Measurements from ENCODE around the gene TYRP1.

Gene TYRP1

DNA sequence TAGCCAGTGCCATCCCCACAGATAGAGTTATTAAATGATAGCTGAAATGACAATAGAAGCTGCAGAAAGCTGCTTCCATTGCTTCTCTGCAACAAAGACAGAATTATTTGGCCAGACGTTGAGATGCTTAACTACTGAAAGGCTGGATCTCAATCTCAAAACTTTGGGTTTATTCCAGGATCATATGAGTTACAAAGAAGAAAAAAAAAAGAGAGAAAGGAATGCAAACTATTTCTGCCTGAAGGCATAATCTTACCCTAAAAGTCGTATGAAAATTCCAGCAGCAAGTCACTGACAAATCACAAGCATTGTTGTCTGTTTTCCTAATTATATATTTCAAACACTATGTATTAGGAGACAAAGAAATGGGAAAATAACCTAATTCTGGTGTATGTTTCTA, 12.8 kb upstream of the TYRP1 start:
- no peaks in the 10 kb centered on the region for H3F3A ChIP-seq (ENCODE audit: control insufficient read depth, insufficient read depth)
- H3K27me3 ChIP-seq (ENCODE audit: control insufficient read depth, low read length) = no peaks in the 10 kb centered on the region
- no peaks in the 10 kb centered on the region for H3K4me1 ChIP-seq (ENCODE audit: control insufficient read depth, low read length)
- H3K79me2 ChIP-seq (ENCODE audit: control insufficient read depth, low read length) = no peaks in the 10 kb centered on the region
- no peak overlapping the region for H3K27ac ChIP-seq (ENCODE audit: low read depth, low read length)
- H3K9me3 ChIP-seq (ENCODE audit: control insufficient read depth, insufficient read depth, low read length) = no peaks in the 10 kb centered on the region
- no peak overlapping the region for H3K4me2 ChIP-seq (ENCODE audit: low read length)
- no peak overlapping the region for H3K4me3 ChIP-seq (ENCODE audit: low read length)
- no peaks in the 10 kb centered on the region for H4K20me1 ChIP-seq (ENCODE audit: control insufficient read depth, insufficient read depth, low read depth, low read length)
- H3K36me3 ChIP-seq (ENCODE audit: control insufficient read depth, low read length) = no peaks in the 10 kb centered on the region
- H3K9me2 ChIP-seq (replicated peaks; ENCODE audit: control insufficient read depth, low read length) = no peaks in the 10 kb centered on the region
- no peak for TF ChIP-seq EZH2phosphoT487 (IDR thresholded peaks at IDR 0.05; ENCODE audit: borderline replicate concordance, low read length)
- TF ChIP-seq, protein P1, sequence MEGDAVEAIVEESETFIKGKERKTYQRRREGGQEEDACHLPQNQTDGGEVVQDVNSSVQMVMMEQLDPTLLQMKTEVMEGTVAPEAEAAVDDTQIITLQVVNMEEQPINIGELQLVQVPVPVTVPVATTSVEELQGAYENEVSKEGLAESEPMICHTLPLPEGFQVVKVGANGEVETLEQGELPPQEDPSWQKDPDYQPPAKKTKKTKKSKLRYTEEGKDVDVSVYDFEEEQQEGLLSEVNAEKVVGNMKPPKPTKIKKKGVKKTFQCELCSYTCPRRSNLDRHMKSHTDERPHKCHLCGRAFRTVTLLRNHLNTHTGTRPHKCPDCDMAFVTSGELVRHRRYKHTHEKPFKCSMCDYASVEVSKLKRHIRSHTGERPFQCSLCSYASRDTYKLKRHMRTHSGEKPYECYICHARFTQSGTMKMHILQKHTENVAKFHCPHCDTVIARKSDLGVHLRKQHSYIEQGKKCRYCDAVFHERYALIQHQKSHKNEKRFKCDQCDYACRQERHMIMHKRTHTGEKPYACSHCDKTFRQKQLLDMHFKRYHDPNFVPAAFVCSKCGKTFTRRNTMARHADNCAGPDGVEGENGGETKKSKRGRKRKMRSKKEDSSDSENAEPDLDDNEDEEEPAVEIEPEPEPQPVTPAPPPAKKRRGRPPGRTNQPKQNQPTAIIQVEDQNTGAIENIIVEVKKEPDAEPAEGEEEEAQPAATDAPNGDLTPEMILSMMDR (IDR thresholded peaks at IDR 0.05; ENCODE audit: low read depth, low read length, poor library complexity, severe bottlenecking) = no peak

DNA sequence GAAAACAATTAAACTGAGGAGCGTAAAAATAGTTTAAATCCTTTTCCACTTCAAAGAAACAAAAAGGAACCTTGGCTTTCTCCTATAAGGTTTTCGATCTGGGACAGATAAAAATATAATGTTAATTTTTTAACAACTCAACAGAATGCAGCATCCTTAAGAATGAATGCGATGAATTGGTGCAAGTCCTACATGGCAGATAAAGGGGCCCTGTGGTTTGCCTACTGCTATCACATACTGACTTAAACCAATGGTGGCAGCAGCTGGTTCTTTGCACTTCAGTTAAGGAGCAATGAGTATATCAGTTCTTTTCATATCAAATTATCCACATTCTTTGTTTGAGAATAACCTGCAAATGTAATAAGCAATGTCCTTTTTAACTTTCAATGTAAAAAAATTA, 12.4 kb upstream of the TYRP1 start:
- Histone ChIP-seq H3F3A (ENCODE audit: control insufficient read depth, insufficient read depth) (no peaks in the 10 kb centered on the region), H4K20me1 (ENCODE audit: control insufficient read depth, insufficient read depth, low read depth, low read length) (no peaks in the 10 kb centered on the region), H3K9me3 (ENCODE audit: control insufficient read depth, insufficient read depth, low read length) (no peaks in the 10 kb centered on the region), H3K4me1 (ENCODE audit: control insufficient read depth, low read length) (no peaks in the 10 kb centered on the region), H3K4me2 (ENCODE audit: low read length) (no peak overlapping the region), H3K36me3 (ENCODE audit: control insufficient read depth, low read length) (no peaks in the 10 kb centered on the region), H3K9me2 (replicated peaks; ENCODE audit: control insufficient read depth, low read length) (no peaks in the 10 kb centered on the region), H3K4me3 (ENCODE audit: low read length) (no peak overlapping the region), H3K27me3 (ENCODE audit: control insufficient read depth, low read length) (no peaks in the 10 kb centered on the region), H3K79me2 (ENCODE audit: control insufficient read depth, low read length) (no peaks in the 10 kb centered on the region), H3K27ac (ENCODE audit: low read depth, low read length) (no peak overlapping the region)
- TF ChIP-seq, protein P1 (IDR thresholded peaks at IDR 0.05; ENCODE audit: low read depth, low read length, poor library complexity, severe bottlenecking) = no peak
- TF ChIP-seq EZH2phosphoT487 (IDR thresholded peaks at IDR 0.05; ENCODE audit: borderline replicate concordance, low read length) = no peak

DNA sequence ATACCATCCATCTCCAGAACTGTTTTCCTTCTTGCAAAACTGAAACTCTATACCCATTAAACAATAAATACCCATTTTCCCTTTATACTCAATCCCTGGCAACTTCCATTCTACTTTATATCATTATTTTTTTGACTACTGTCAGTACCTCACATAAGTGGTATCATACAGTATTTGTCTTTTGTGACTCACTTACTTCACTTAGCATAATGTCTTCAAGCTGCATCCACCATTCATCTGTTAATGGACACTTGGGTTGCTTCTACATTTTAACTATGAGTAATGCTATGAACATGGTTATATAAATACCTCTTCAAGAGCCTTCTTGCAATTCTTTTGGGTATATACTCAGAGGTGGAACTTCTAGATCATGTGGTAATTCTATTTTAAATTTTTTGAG, 11.6 kb upstream of the TYRP1 start:
- H3K36me3 ChIP-seq (ENCODE audit: control insufficient read depth, low read length) = no peaks in the 10 kb centered on the region
- H3K27ac ChIP-seq (ENCODE audit: low read depth, low read length) = no peak overlapping the region
- H3K9me3 ChIP-seq (ENCODE audit: control insufficient read depth, insufficient read depth, low read length) = no peaks in the 10 kb centered on the region
- H4K20me1 ChIP-seq (ENCODE audit: control insufficient read depth, insufficient read depth, low read depth, low read length) = no peaks in the 10 kb centered on the region
- no peaks in the 10 kb centered on the region for H3K27me3 ChIP-seq (ENCODE audit: control insufficient read depth, low read length)
- no peak for TF ChIP-seq EZH2phosphoT487 (IDR thresholded peaks at IDR 0.05; ENCODE audit: borderline replicate concordance, low read length)
- TF ChIP-seq, protein P1 (IDR thresholded peaks at IDR 0.05; ENCODE audit: low read depth, low read length, poor library complexity, severe bottlenecking) = no peak
- H3K9me2 ChIP-seq (replicated peaks; ENCODE audit: control insufficient read depth, low read length) = no peaks in the 10 kb centered on the region
- H3K79me2 ChIP-seq (ENCODE audit: control insufficient read depth, low read length) = no peaks in the 10 kb centered on the region
- no peak overlapping the region for H3K4me3 ChIP-seq (ENCODE audit: low read length)
- H3K4me1 ChIP-seq (ENCODE audit: control insufficient read depth, low read length) = no peaks in the 10 kb centered on the region
- H3F3A ChIP-seq (ENCODE audit: control insufficient read depth, insufficient read depth) = no peaks in the 10 kb centered on the region
- H3K4me2 ChIP-seq (ENCODE audit: low read length) = no peak overlapping the region

DNA sequence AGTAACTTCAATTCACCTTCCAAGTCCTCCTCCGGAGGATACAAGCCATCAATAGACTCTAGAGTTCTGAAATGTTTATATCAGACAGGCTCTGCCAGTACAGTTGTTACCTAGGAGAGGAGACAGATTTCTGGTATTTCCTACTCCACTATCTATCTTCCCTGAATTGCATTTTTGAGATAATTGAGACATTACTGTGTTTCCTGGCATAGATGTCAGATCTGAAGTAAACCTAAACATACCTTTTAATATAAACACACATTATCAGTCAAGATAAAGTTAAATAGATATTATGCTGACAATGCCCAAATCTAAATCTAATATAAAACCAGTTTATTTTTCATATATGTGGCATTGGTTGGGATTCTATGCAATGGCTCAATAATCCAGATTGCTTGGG, 8.2 kb upstream of the TYRP1 start:
- TF ChIP-seq EZH2phosphoT487 (IDR thresholded peaks at IDR 0.05; ENCODE audit: borderline replicate concordance, low read length) = no peak
- TF ChIP-seq, protein P1 (IDR thresholded peaks at IDR 0.05; ENCODE audit: low read depth, low read length, poor library complexity, severe bottlenecking) = no peak
- no peak overlapping the region for H3K4me2 ChIP-seq (ENCODE audit: low read length)
- no peaks in the 10 kb centered on the region for H3K9me3 ChIP-seq (ENCODE audit: control insufficient read depth, insufficient read depth, low read length)
- no peaks in the 10 kb centered on the region for H3K36me3 ChIP-seq (ENCODE audit: control insufficient read depth, low read length)
- no peaks in the 10 kb centered on the region for H3K79me2 ChIP-seq (ENCODE audit: control insufficient read depth, low read length)
- H4K20me1 ChIP-seq (ENCODE audit: control insufficient read depth, insufficient read depth, low read depth, low read length) = no peaks in the 10 kb centered on the region
- no peaks in the 10 kb centered on the region for H3K27me3 ChIP-seq (ENCODE audit: control insufficient read depth, low read length)
- H3K4me1 ChIP-seq (ENCODE audit: control insufficient read depth, low read length) = no peaks in the 10 kb centered on the region
- H3F3A ChIP-seq (ENCODE audit: control insufficient read depth, insufficient read depth) = no peaks in the 10 kb centered on the region
- no peak overlapping the region for H3K27ac ChIP-seq (ENCODE audit: low read depth, low read length)
- H3K9me2 ChIP-seq (replicated peaks; ENCODE audit: control insufficient read depth, low read length) = no peaks in the 10 kb centered on the region
- no peak overlapping the region for H3K4me3 ChIP-seq (ENCODE audit: low read length)
